SK-N-SH (cell line): ENCODE data around the gene MESP1. TPM values are rescaled to one million over a fixed set of nuclear protein-coding genes. Genes with fewer than 3 reads are reported as not detected.

Source experiments
- CTCF ChIA-PET: fragments of 300-600, 350-600 bp; formaldehyde crosslinking; extraction: SDS; loops from one replicate; lab custom pipeline; 2021; lab: Yijun Ruan, JAX
- POLR2A ChIA-PET: fragments of 350-600 bp; sonication (Branson Sonifier 250); formaldehyde crosslinking; extraction: SDS; loops from one replicate; lab custom pipeline; 2020; ENCODE audit warnings: antibody characterized with exemption, inconsistent platforms; lab: Yijun Ruan, JAX
- DNase-seq: peaks from one replicate; pipeline ENCODE4 v3.0.0; 2012
- H2AFZ ChIP-seq: fragments of 200-600 bp; sonication (generic); 2 replicates; pipeline ENCODE4 v1.8.1; 2016; ENCODE audit warnings: antibody characterized with exemption, mild to moderate bottlenecking, low read depth
- H3F3A ChIP-seq: fragments of 200-600 bp; sonication (generic); replicated peaks from 2 replicates; pipeline ENCODE3; 2016; ENCODE audit warnings: antibody characterized with exemption, mild to moderate bottlenecking; ENCODE audit not compliant: insufficient read depth
- H3K27ac ChIP-seq, 2 experiments: fragments of 200-500 bp in 1 of 2; fragments of 200-600 bp in 1 of 2; sonication (Bioruptor generic) in 1 of 2; sonication (generic), shearing (Covaris generic) in 1 of 2; 2 replicates each; pipeline versions ENCODE4 v1.5.1 to v1.6.1; 2014 to 2016; ENCODE audit warnings: low read depth in 2 of 2, inconsistent platforms in 1 of 2, low read length in 1 of 2, mild to moderate bottlenecking in 1 of 2, mixed read lengths in 1 of 2
- H3K27me3 ChIP-seq: fragments of 200-600 bp; sonication (generic), shearing (Covaris generic); 2 replicates; pipeline ENCODE4 v1.6.1; 2016; ENCODE audit warnings: mixed run types; ENCODE audit not compliant: insufficient read depth
- H3K36me3 ChIP-seq, 2 experiments: fragments of 200-500 bp in 1 of 2; fragments of 200-600 bp in 1 of 2; sonication (Bioruptor generic) in 1 of 2; sonication (generic) in 1 of 2; replicated peaks in 1 of 2; 2 replicates each; pipeline versions ENCODE3 to v1.5.1; 2014 to 2016; ENCODE audit warnings: low read length in 1 of 2, mild to moderate bottlenecking in 1 of 2; ENCODE audit not compliant: insufficient read depth in 2 of 2, control insufficient read depth in 1 of 2
- H3K4me1 ChIP-seq, 2 experiments: fragments of 200-500 bp in 1 of 2; fragments of 200-600 bp in 1 of 2; sonication (Bioruptor generic) in 1 of 2; sonication (generic), shearing (Covaris generic) in 1 of 2; 2 replicates each; pipeline versions ENCODE4 v1.5.1 to v1.6.1; 2014 to 2016; ENCODE audit warnings: low read depth in 1 of 2, low read length in 1 of 2, mixed run types in 1 of 2; ENCODE audit not compliant: insufficient read depth in 2 of 2, control insufficient read depth in 1 of 2
- H3K4me2 ChIP-seq: fragments of 200-600 bp; sonication (generic), shearing (Covaris generic); 2 replicates; pipeline ENCODE4 v1.6.1; 2017; ENCODE audit warnings: mixed run types
- H3K4me3 ChIP-seq, 2 experiments: fragments of 200-500 bp in 1 of 2; fragments of 200-600 bp in 1 of 2; sonication (Bioruptor generic) in 1 of 2; sonication (generic), shearing (Covaris generic) in 1 of 2; 2 replicates each; pipeline versions ENCODE4 v1.5.1 to v1.8.1; 2014 to 2016; ENCODE audit warnings: low read depth in 2 of 2, inconsistent platforms in 1 of 2, low read length in 1 of 2, mild to moderate bottlenecking in 1 of 2, mixed read lengths in 1 of 2, moderate library complexity in 1 of 2
- H3K79me2 ChIP-seq: fragments of 200-600 bp; sonication (generic); 2 replicates; pipeline ENCODE4 v1.8.1; 2017; ENCODE audit warnings: mild to moderate bottlenecking; ENCODE audit not compliant: insufficient read depth
- H3K9ac ChIP-seq: fragments of 200-600 bp; sonication (generic); 2 replicates; pipeline ENCODE4 v1.6.1; 2017; ENCODE audit warnings: mixed run types
- H3K9me2 ChIP-seq: fragments of 200-600 bp; sonication (generic); 2 replicates; pipeline ENCODE4 v1.6.1; 2017; ENCODE audit warnings: mixed run types
- H3K9me3 ChIP-seq: fragments of 200-600 bp; sonication (generic); 2 replicates; pipeline ENCODE4 v1.6.1; 2017; ENCODE audit warnings: mixed run types, mild to moderate bottlenecking, moderate library complexity
- H4K20me1 ChIP-seq: fragments of 200-600 bp; sonication (generic); 2 replicates; pipeline ENCODE4 v1.6.1; 2017; ENCODE audit warnings: mild to moderate bottlenecking, mixed run types; ENCODE audit not compliant: insufficient read depth
- ELF1 ChIP-seq: IDR thresholded peaks from 2 replicates; pipeline ENCODE4 v1.4.0; 2012
- EZH2phosphoT487 ChIP-seq: fragments of 200-600 bp; sonication (generic); IDR thresholded peaks from 2 replicates; pipeline ENCODE4 v1.6.1; 2017; ENCODE audit warnings: low read depth, mixed run types, mild to moderate bottlenecking, antibody characterized with exemption, moderate library complexity, borderline replicate concordance
- FOSL2 ChIP-seq: IDR thresholded peaks from 2 replicates; pipeline ENCODE4 v1.4.0; 2012; ENCODE audit warnings: low read depth, mild to moderate bottlenecking, moderate library complexity, borderline replicate concordance
- FOXM1 ChIP-seq: IDR thresholded peaks from 2 replicates; pipeline ENCODE4 v1.4.0; 2012; ENCODE audit warnings: low read depth, mild to moderate bottlenecking
- GABPA ChIP-seq: IDR thresholded peaks from 2 replicates; pipeline ENCODE4 v1.4.0; 2012; ENCODE audit warnings: low read depth, mild to moderate bottlenecking
- GATA2 ChIP-seq: sonication (generic); formaldehyde crosslinking; IDR thresholded peaks from 2 replicates; pipeline ENCODE4 v1.5.0; 2020; ENCODE audit warnings: mild to moderate bottlenecking, missing genetic modification reagents
- JUND ChIP-seq: IDR thresholded peaks from 2 replicates; pipeline ENCODE4 v1.4.0; 2012
- MEF2A ChIP-seq: IDR thresholded peaks from 2 replicates; pipeline ENCODE4 v1.4.0; 2012; ENCODE audit warnings: low read depth, borderline replicate concordance
- NFIC ChIP-seq: IDR thresholded peaks from 2 replicates; pipeline ENCODE4 v1.4.0; 2012; ENCODE audit warnings: borderline replicate concordance
- NRF1 ChIP-seq: IDR thresholded peaks from 2 replicates; pipeline ENCODE4 v1.6.1; 2012; ENCODE audit warnings: low read depth, mild to moderate bottlenecking, low read length
- PBX3 ChIP-seq: IDR thresholded peaks from 2 replicates; pipeline ENCODE4; 2012
- RAD21 ChIP-seq: IDR thresholded peaks from 2 replicates; pipeline ENCODE4 v1.6.1; 2012; ENCODE audit warnings: mild to moderate bottlenecking, low read length
- RCOR1 ChIP-seq: fragments of 150-350 bp; IDR thresholded peaks from 2 replicates; pipeline ENCODE4 v1.6.1; 2017; ENCODE audit warnings: antibody characterized with exemption, low read length
- RXRA ChIP-seq: IDR thresholded peaks from 2 replicates; pipeline ENCODE4 v1.4.0; 2012; ENCODE audit warnings: low read depth, mild to moderate bottlenecking, borderline replicate concordance
- SIN3A ChIP-seq: IDR thresholded peaks from 2 replicates; pipeline ENCODE4 v1.6.1; 2012; ENCODE audit warnings: low read depth, mild to moderate bottlenecking, low read length, moderate library complexity, borderline replicate concordance
- SMC3 ChIP-seq: IDR thresholded peaks from 2 replicates; pipeline ENCODE4 v1.6.1; 2012; ENCODE audit warnings: low read depth, low read length, improper control_type of control experiment
- TAF1 ChIP-seq: IDR thresholded peaks from 2 replicates; pipeline ENCODE4 v1.6.1; 2012; ENCODE audit warnings: low read depth, mild to moderate bottlenecking, low read length, moderate library complexity, borderline replicate concordance
- YY1 ChIP-seq: IDR thresholded peaks from 2 replicates; pipeline ENCODE4 v1.4.0; 2012; ENCODE audit warnings: low read depth, mild to moderate bottlenecking
- ZBTB33 ChIP-seq: IDR thresholded peaks from 2 replicates; pipeline ENCODE4 v1.4.0; 2012; ENCODE audit warnings: low read depth, borderline replicate concordance
- WGBS: methylation state at CpG from one replicate; pipeline ENCODE4 v1.1.6; 2017; ENCODE audit warnings: low lambda C conversion rate; 5-methylcytosine and 5-hydroxymethylcytosine counted together
- polyA plus RNA-seq, 3 experiments: library from polyadenylated mRNA; depleted of rRNA; stranded (reverse); fragments of >200 nt; gene quantifications; 2 replicates each; pipeline ENCODE4 v1.2.3, GENCODE V29; 2012

The MESP1 gene
- polyA plus RNA-seq, 1 of the 3 experiments (the other 2 are of a cell fraction): 0.74 TPM

- peaks cover 5% of the 10 kb centered on the region for H3F3A ChIP-seq
- H3K27ac ChIP-seq: no peak overlapping the region
- H3K9ac ChIP-seq: no peak overlapping the region
- no peak overlapping the region for H3K4me3 ChIP-seq
- H3K9me3 ChIP-seq: no peaks in the 10 kb centered on the region
- TF ChIP-seq RAD21 (no peak), PBX3 (no peak), FOSL2 (no peak), JUND (no peak), YY1 (no peak), SMC3 (no peak), ELF1 (no peak), TAF1 (no peak), GATA2 (no peak), NRF1 (no peak), GABPA (no peak), EZH2phosphoT487 (no peak), SIN3A (no peak), ZBTB33 (no peak), FOXM1 (no peak)
- no peaks in the 10 kb centered on the region for H3K79me2 ChIP-seq
- H4K20me1 ChIP-seq: no peaks in the 10 kb centered on the region
- H3K4me1 ChIP-seq: peaks cover 0 to 6% of the 10 kb centered on the region in 2 experiments; a peak in 1 of 4 replicates
- POLR2A ChIA-PET: no interaction called here
- H3K4me2 ChIP-seq: no peak overlapping the region
- no peak for DNase-seq
- no peaks in the 10 kb centered on the region for H3K27me3 ChIP-seq
- no peaks in the 10 kb centered on the region for H3K36me3 ChIP-seq
- H2AFZ ChIP-seq: no peak overlapping the region
- WGBS: 100% methylated on average over 3 of the region's 4 CpGs
- no peaks in the 10 kb centered on the region for H3K9me2 ChIP-seq
- CTCF ChIA-PET: interaction anchor here (1.8 to 7.6 kb wide), 4 partner anchors 18 to 98 kb away, joined by 5 to 61 read pairs (median 8); no protein-coding TSS in a partner anchor
These were observed 27.8 kb upstream of the MESP1 start for GRCh38 chr15:89778861-89779260.

- peak; percentile 67 for DNase-seq
- Histone ChIP-seq H3K9me3 (no peaks in the 10 kb centered on the region), H3K27ac (no peak overlapping the region), H3K4me2 (no peak overlapping the region), H3K79me2 (no peaks in the 10 kb centered on the region), H3K4me1 (peaks cover 0 to 6% of the 10 kb centered on the region in 2 experiments; a peak in 1 of 4 replicates), H3K27me3 (no peaks in the 10 kb centered on the region), H3F3A (peaks cover 5% of the 10 kb centered on the region), H3K9me2 (no peaks in the 10 kb centered on the region), H3K4me3 (no peak overlapping the region), H3K36me3 (no peaks in the 10 kb centered on the region), H3K9ac (no peak overlapping the region), H4K20me1 (no peaks in the 10 kb centered on the region), H2AFZ (no peak overlapping the region)
- POLR2A ChIA-PET: interaction anchor here (1.0 kb wide), 1 partner anchor 113 kb away, joined by 3 read pairs; no protein-coding TSS in a partner anchor
- TF ChIP-seq EZH2phosphoT487: no peak
- TF ChIP-seq RXRA: no peak
- no peak for TF ChIP-seq NFIC
- TF ChIP-seq RAD21: no peak
- TF ChIP-seq FOXM1: no peak
- no peak for TF ChIP-seq SMC3
- no peak for TF ChIP-seq MEF2A
- no peak for TF ChIP-seq GABPA
- no peak for TF ChIP-seq SIN3A
- no peak for TF ChIP-seq NRF1
- TF ChIP-seq RCOR1: no peak
- 88% methylated on average over 2 of the region's 10 CpGs for WGBS
- CTCF ChIA-PET: interaction anchor here (0.7 to 7.6 kb wide), 9 partner anchors 10 to 99 kb away, joined by 3 to 61 read pairs (median 5); no protein-coding TSS in a partner anchor
These were observed 26.8 kb upstream of the MESP1 start for GRCh38 chr15:89777782-89778380.
